ENCODE data around the gene OIP5. TPM values are rescaled to one million over a fixed set of nuclear protein-coding genes. Genes with fewer than 3 reads are reported as not detected.

Gene OIP5
- total and polyA plus RNA-seq, 2 donors from 2014 or later, result 0.94 TPM; not detected in 1

- no peaks in the 10 kb centered on the region for H3K27me3 ChIP-seq (ENCODE audit: control insufficient read depth, insufficient read depth, low read length)
- peaks cover 0 to 7% (median 0%) of the 10 kb centered on the region in 3 donors for H3K4me1 ChIP-seq (ENCODE audit: control insufficient read depth in 2 of 3, insufficient read depth in 2 of 3, low read depth in 1 of 3, low read length in 3 of 3)
- H3K9me3 ChIP-seq (ENCODE audit: control insufficient read depth in 2 of 3, insufficient read depth in 1 of 3, low read length in 3 of 3), result no peaks in the 10 kb centered on the region
- H3K4me3 ChIP-seq (ENCODE audit: low read length in 3 of 3), result no peak overlapping the region
- TF ChIP-seq CTCF (IDR thresholded peaks at IDR 0.05; ENCODE audit: borderline replicate concordance, extremely low read depth, insufficient read depth), result no peak
- FAIRE-seq (no peak), DNase-seq (no peak)
- intact Hi-C loops (cut with DNase I), result no loop called here
- H3K36me3 ChIP-seq (ENCODE audit: control insufficient read depth in 2 of 3, insufficient read depth in 3 of 3, low read length in 3 of 3), result peaks cover 0 to 26% (median 16%) of the 10 kb centered on the region in 3 donors
- H3K27ac ChIP-seq (ENCODE audit: low read depth in 2 of 2, low read length in 2 of 2), result peak overlapping the region in 1 of 2 donors; percentile 7
- no peak overlapping the region for H3K9ac ChIP-seq (ENCODE audit: low read length in 3 of 3)
These were observed 72.7 kb downstream of the OIP5 start for GRCh38 chr15:41259546-41260189.

Other genes with a start within 250 kb of the OIP5 start
- gene INO80, start 216.3 kb downstream of the OIP5 start, total RNA-seq, result 27.3 TPM
- 6.0 TPM for gene INO80, start 216.3 kb downstream of the OIP5 start, polyA plus RNA-seq (ENCODE audit: insufficient read depth, low read depth, low replicate concordance)
- gene EXD1, start 101.8 kb downstream of the OIP5 start, total RNA-seq, result not detected
- not detected for gene EXD1, start 101.8 kb downstream of the OIP5 start, polyA plus RNA-seq (ENCODE audit: insufficient read depth, low read depth, low replicate concordance)
- gene CHP1, start 101.3 kb downstream of the OIP5 start, total RNA-seq, result 171 TPM
- 85.5 TPM for gene CHP1, start 101.3 kb downstream of the OIP5 start, polyA plus RNA-seq (ENCODE audit: insufficient read depth, low read depth, low replicate concordance)
- 6.7 TPM for gene NUSAP1, start 290 bp upstream of the OIP5 start, total RNA-seq
- gene NUSAP1, start 290 bp upstream of the OIP5 start, polyA plus RNA-seq (ENCODE audit: insufficient read depth, low read depth, low replicate concordance), result 2.3 TPM
- gene NDUFAF1, start 69.9 kb upstream of the OIP5 start, total RNA-seq, result 19.4 TPM
- gene NDUFAF1, start 69.9 kb upstream of the OIP5 start, polyA plus RNA-seq (ENCODE audit: insufficient read depth, low read depth, low replicate concordance), result 35.8 TPM
- gene RTF1, start 84.5 kb upstream of the OIP5 start, total RNA-seq, result 29.7 TPM
- gene RTF1, start 84.5 kb upstream of the OIP5 start, polyA plus RNA-seq (ENCODE audit: insufficient read depth, low read depth, low replicate concordance), result 14.8 TPM
- 0.66 TPM for gene ITPKA, start 161.3 kb upstream of the OIP5 start, total RNA-seq
- not detected for gene ITPKA, start 161.3 kb upstream of the OIP5 start, polyA plus RNA-seq (ENCODE audit: insufficient read depth, low read depth, low replicate concordance)
- 0.91 TPM for gene LTK, start 181.2 kb upstream of the OIP5 start, total RNA-seq
- gene LTK, start 181.2 kb upstream of the OIP5 start, polyA plus RNA-seq (ENCODE audit: insufficient read depth, low read depth, low replicate concordance), result 6.7 TPM
- gene RPAP1, start 211.7 kb upstream of the OIP5 start, total RNA-seq, result 35.4 TPM
- 8.0 TPM for gene RPAP1, start 211.7 kb upstream of the OIP5 start, polyA plus RNA-seq (ENCODE audit: insufficient read depth, low read depth, low replicate concordance)
- 2.5 TPM for gene TYRO3, start 226.6 kb upstream of the OIP5 start, total RNA-seq
- gene TYRO3, start 226.6 kb upstream of the OIP5 start, polyA plus RNA-seq (ENCODE audit: insufficient read depth, low read depth, low replicate concordance), result 46.5 TPM